Neural cell (in vitro differentiated cells): ENCODE measurements around the gene SCTR.

Experiments used
- EP300 ChIP-seq: fragments of 450-650 bp; conservative IDR thresholded peaks from 2 replicates; pipeline ENCODE4 v1.6.1; 2014; ENCODE audit warnings: antibody characterized with exemption, mild to moderate bottlenecking, moderate library complexity; ENCODE audit not compliant: poor library complexity, severe bottlenecking
- EZH2 ChIP-seq: fragments of 200-600, 300-800 bp; shearing (Covaris generic), sonication (generic); IDR thresholded peaks from 2 replicates; pipeline ENCODE4 v1.6.1; 2014; ENCODE audit warnings: antibody characterized with exemption, low read length, borderline replicate concordance, mild to moderate bottlenecking; ENCODE audit not compliant: insufficient read depth, poor library complexity, severe bottlenecking
- MXI1 ChIP-seq: fragments of 450-650 bp; conservative IDR thresholded peaks from 2 replicates; pipeline ENCODE4 v1.6.1; 2014; ENCODE audit warnings: antibody characterized with exemption, mild to moderate bottlenecking; ENCODE audit not compliant: poor library complexity, severe bottlenecking
- POLR2AphosphoS5 ChIP-seq: IDR thresholded peaks from 2 replicates; pipeline ENCODE4 v1.6.1; 2012
- RAD21 ChIP-seq: fragments of 450-650 bp; conservative IDR thresholded peaks from 2 replicates; pipeline ENCODE4 v1.6.1; 2014; ENCODE audit warnings: antibody characterized with exemption, mild to moderate bottlenecking, moderate library complexity
- SMC3 ChIP-seq: fragments of 450-650 bp; conservative IDR thresholded peaks from 2 replicates; pipeline ENCODE4 v1.6.1; 2014; ENCODE audit warnings: antibody characterized with exemption, mild to moderate bottlenecking, moderate library complexity; ENCODE audit not compliant: poor library complexity
- TAF1 ChIP-seq: IDR thresholded peaks from 2 replicates; pipeline ENCODE4 v1.6.1; 2012; ENCODE audit warnings: low read depth
- TF ChIP-seq, protein P1 (sequence below): fragments of 450-650 bp; IDR thresholded peaks from 2 replicates; pipeline ENCODE4 v1.5.1; 2014; ENCODE audit warnings: antibody characterized with exemption, mild to moderate bottlenecking, moderate library complexity; ENCODE audit not compliant: poor library complexity, severe bottlenecking
- TF ChIP-seq, protein P2 (sequence below): IDR thresholded peaks from 2 replicates; pipeline ENCODE4 v1.6.1; 2012; ENCODE audit warnings: borderline replicate concordance

DNA sequence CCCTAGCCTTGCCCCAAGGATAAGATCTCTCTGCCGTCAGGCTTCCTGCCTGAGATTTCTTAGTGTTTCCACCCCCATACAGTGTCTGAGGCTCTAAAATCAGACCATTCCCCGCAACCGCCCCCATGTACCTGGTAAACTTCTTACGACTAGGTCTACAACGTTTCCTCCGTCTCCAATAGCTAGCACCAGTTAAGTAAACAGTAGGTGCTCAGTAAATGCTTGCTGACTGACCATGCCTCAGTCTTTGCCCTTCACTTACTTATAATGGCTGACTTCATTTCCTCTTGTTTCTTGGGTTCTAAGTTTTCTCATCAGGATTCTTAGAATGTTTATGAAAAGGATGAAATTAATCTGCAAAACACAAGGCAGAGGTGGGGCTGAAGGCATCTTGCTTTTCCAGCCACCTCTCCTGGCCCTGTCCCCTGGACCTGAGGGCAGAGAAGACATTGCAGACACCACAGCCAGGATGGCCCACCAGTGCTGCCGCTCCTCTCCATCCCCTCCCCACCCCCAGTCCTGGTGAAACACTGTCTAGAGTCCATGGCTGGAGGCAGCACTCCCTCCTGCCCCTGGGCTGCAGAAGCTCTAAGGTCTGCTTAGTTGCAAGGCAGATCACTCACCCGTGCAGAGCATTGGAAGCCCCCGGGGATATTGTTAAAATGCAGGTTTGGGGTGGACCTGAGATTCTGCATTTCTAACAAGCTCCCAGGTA is 75.7 kb downstream of the SCTR start:
- TF ChIP-seq, protein P1, sequence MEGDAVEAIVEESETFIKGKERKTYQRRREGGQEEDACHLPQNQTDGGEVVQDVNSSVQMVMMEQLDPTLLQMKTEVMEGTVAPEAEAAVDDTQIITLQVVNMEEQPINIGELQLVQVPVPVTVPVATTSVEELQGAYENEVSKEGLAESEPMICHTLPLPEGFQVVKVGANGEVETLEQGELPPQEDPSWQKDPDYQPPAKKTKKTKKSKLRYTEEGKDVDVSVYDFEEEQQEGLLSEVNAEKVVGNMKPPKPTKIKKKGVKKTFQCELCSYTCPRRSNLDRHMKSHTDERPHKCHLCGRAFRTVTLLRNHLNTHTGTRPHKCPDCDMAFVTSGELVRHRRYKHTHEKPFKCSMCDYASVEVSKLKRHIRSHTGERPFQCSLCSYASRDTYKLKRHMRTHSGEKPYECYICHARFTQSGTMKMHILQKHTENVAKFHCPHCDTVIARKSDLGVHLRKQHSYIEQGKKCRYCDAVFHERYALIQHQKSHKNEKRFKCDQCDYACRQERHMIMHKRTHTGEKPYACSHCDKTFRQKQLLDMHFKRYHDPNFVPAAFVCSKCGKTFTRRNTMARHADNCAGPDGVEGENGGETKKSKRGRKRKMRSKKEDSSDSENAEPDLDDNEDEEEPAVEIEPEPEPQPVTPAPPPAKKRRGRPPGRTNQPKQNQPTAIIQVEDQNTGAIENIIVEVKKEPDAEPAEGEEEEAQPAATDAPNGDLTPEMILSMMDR: no peak
- TF ChIP-seq POLR2AphosphoS5 (no peak), SMC3 (no peak), EZH2 (no peak), RAD21 (no peak), EP300 (no peak), MXI1 (no peak), TAF1 (no peak)
- TF ChIP-seq, protein P2, sequence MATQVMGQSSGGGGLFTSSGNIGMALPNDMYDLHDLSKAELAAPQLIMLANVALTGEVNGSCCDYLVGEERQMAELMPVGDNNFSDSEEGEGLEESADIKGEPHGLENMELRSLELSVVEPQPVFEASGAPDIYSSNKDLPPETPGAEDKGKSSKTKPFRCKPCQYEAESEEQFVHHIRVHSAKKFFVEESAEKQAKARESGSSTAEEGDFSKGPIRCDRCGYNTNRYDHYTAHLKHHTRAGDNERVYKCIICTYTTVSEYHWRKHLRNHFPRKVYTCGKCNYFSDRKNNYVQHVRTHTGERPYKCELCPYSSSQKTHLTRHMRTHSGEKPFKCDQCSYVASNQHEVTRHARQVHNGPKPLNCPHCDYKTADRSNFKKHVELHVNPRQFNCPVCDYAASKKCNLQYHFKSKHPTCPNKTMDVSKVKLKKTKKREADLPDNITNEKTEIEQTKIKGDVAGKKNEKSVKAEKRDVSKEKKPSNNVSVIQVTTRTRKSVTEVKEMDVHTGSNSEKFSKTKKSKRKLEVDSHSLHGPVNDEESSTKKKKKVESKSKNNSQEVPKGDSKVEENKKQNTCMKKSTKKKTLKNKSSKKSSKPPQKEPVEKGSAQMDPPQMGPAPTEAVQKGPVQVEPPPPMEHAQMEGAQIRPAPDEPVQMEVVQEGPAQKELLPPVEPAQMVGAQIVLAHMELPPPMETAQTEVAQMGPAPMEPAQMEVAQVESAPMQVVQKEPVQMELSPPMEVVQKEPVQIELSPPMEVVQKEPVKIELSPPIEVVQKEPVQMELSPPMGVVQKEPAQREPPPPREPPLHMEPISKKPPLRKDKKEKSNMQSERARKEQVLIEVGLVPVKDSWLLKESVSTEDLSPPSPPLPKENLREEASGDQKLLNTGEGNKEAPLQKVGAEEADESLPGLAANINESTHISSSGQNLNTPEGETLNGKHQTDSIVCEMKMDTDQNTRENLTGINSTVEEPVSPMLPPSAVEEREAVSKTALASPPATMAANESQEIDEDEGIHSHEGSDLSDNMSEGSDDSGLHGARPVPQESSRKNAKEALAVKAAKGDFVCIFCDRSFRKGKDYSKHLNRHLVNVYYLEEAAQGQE: no peak
